Measurements from ENCODE around the gene UPK3BL2.
"Not testable (repeated sequence)": the region's sequence is repeated elsewhere in the genome, so short reads cannot be mapped to it uniquely, and the experiment has no call there.

The UPK3BL2 gene, protein sequence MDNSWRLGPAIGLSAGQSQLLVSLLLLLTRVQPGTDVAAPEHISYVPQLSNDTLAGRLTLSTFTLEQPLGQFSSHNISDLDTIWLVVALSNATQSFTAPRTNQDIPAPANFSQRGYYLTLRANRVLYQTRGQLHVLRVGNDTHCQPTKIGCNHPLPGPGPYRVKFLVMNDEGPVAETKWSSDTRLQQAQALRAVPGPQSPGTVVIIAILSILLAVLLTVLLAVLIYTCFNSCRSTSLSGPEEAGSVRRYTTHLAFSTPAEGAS

DNA sequence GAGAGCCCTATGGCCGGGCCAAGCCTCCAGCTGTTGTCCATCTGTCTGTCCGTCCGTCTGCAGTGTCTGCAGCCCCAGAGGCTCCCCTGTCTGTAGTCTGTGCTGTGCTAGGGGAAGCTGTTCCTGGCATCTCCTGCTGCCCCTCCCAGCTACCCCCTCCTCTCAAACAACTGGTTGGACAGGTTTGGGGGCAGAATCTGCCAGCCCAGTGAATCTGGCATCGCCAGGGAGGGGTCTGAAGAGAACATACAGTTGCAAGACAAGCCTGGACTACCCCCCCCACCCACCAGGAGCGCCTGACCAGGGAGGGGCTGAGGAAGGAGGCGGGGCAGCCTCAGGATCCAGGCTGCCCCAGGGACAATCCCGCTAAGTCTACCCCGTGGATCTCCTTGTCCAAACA, at the start of gene UPK3BL2:
TSS of gene UPK3BL2 (minus strand) at position 101 of the 400 bp plus-strand sequence. CDS start at position 41, 60 bp downstream.
- DNase-seq (ENCODE audit: low read depth); H3K4me3 ChIP-seq (ENCODE audit: low read depth, low read length): not testable (repeated sequence)

DNA sequence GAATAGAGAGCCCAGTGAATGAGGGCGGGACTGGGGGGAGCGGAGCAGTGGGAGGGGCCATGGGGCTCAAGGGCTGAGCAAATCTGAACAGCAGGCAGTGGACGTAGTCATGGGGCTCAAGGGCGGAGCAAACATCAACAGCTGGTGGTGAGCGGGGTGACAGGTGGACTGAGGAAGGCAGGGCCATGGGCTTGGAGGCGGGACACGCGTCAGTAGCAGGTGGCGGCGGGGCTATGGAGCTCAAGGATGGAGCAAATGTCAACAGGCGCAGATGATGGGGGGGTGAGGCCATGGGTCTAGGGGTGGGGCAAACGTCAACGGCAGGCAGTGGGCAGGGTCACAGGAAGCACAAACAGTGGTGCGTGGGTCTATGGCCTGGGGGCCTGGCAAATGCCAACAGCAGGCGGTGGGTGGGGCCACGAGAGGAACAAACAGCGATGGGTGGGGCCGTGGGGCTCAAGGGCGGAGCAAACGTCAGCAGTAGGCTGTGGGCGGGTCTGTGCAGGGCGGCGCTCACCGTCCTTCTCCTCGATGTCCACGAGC, 49.1 kb upstream of the UPK3BL2 start:
- not testable (repeated sequence) for DNase-seq (ENCODE audit: low read depth); H3K4me3 ChIP-seq (ENCODE audit: low read depth, low read length)

- DNase-seq (ENCODE audit: low read depth); H3K4me3 ChIP-seq (ENCODE audit: low read depth, low read length): not testable (repeated sequence)
Observed at GRCh38 chr7:102589857-102590256, 46.4 kb upstream of the UPK3BL2 start.

GRCh38 chr7:102583495-102583894, 40.0 kb upstream of the UPK3BL2 start:
- DNase-seq (ENCODE audit: low read depth); H3K4me3 ChIP-seq (ENCODE audit: low read depth, low read length): not testable (repeated sequence)

GRCh38 chr7:102581722-102582121, 38.2 kb upstream of the UPK3BL2 start:
- not testable (repeated sequence) for H3K4me3 ChIP-seq (ENCODE audit: low read depth, low read length); DNase-seq (ENCODE audit: low read depth)

DNA sequence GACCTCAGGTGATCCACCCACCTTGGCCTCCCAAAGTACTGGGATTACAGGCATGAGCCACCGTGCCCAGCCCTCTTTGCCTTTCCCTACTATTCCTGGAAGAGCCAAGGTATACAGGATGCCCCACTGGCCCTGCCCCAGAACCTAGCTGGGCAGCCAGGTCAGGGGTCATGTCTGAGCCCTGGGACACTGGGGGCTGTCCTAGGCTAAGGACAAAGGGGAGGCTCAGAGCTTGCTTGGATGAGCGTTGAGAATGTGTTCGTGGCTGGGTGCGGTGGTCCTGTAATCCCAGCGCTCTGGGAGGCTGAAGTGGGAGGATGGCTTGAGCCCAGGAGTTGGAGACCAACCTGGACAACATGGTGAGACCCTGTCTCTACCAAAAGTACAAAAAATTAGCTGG, 35.0 kb upstream of the UPK3BL2 start:
- not testable (repeated sequence) for DNase-seq (ENCODE audit: low read depth); H3K4me3 ChIP-seq (ENCODE audit: low read depth, low read length)

- DNase-seq (ENCODE audit: low read depth); H3K4me3 ChIP-seq (ENCODE audit: low read depth, low read length): not testable (repeated sequence)
Observed at GRCh38 chr7:102577315-102578240, 34.1 kb upstream of the UPK3BL2 start.

- not testable (repeated sequence) for H3K4me3 ChIP-seq (ENCODE audit: low read depth, low read length); DNase-seq (ENCODE audit: low read depth)
Observed at GRCh38 chr7:102576363-102576762, 32.9 kb upstream of the UPK3BL2 start.

GRCh38 chr7:102574607-102575006, 31.1 kb upstream of the UPK3BL2 start:
- H3K4me3 ChIP-seq (ENCODE audit: low read depth, low read length); DNase-seq (ENCODE audit: low read depth): not testable (repeated sequence)

DNA sequence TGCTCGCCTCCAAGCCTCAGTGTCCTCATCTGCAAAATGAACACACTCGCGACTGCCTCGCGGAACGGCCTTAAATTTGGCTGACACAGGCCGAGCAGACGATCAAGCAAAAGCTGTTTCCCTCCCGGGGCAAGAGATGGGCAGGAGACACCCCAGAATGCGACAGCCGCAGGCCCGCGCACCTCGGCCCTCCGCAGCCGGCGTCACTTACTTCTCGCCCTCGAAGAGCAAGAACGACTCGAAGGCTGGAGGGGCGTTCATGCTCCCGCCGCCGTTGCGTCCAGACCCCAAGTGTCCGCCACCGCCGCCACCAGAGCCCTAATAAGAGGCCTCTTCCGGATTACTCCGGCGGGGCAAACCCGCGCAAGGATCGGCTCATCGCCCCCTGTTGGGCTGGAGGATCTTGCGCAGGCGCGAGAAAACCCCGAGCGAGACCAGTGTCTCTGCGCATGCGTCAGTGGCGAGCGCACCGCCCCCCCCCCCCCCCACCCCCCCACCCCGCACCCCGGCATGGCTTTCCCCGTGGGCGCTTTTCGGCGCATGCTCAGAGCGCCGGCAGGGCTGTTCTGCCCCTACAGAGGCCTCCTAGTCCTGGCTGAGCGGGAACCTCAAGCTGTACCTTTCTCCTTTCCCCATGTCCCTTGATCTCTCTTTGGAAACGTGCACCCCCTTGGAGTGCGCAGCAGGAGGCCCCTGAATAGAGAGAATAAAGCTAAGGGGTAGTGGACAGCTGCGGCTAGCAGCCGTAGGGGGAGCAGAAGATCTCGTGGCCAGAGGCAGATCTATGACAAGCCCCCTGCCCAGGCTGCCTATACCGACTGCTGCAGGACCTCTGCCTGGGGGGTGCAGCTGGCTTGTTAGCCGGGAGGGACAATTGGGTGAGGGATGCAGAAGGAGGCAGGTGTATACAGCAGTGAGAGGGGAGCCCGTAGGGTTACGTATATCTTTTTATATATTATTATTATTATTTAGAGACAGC, 29.1 kb upstream of the UPK3BL2 start, which contains the start of gene POLR2J3:
TSS of gene POLR2J3 (minus strand) at position 323 of the 979 bp plus-strand sequence. CDS start at position 261, 62 bp downstream.
- H3K4me3 ChIP-seq (ENCODE audit: low read depth, low read length), result peak within 1 kb of the TSS; percentile 83
- peak; percentile 97 for DNase-seq (ENCODE audit: low read depth)
- TF ChIP-seq CTCF (IDR thresholded peaks at IDR 0.05; ENCODE audit: insufficient read depth, low read depth, low read length, missing control alignments), result peak; percentile 59

GRCh38 chr7:102568620-102569019, 25.1 kb upstream of the UPK3BL2 start:
- H3K4me3 ChIP-seq (ENCODE audit: low read depth, low read length); DNase-seq (ENCODE audit: low read depth): not testable (repeated sequence)

DNA sequence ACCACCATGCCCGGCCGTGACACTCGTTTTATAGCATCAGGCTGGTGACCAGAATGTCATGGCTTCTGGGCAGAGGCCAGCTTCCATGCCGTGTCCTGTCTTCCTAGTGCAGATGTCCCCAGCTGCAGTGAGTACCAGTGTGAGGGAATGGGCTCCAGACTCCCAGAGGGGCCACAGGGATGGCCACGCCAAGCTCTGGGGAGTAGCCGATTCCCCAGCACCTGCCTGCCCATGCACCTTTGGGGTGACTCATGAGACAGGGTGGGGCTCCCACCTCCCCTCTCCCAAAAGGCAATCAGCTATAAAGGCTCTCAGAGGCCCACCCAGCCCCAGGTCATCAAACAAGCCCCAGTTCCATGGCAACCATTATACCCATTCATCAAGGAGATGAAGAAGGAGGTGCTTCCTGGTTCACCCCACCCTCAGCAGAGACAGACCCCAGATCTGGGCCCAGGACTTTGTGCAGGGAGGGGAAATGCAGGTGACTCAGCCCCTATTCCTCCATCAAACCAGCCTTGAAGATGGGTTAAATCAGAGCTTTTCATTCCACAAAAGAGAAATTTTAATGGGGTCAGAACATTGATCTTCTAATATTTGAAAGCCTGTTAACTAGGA, 7.4 kb upstream of the UPK3BL2 start, which contains the start of gene SPDYE2:
TSS of gene SPDYE2 (plus strand) at position 419 of the 615 bp plus-strand sequence. CDS start 2,030 bp downstream, outside the sequence.
- not testable (repeated sequence) for H3K4me3 ChIP-seq (ENCODE audit: low read depth, low read length); DNase-seq (ENCODE audit: low read depth)

GRCh38 chr7:102546353-102546752, 2.9 kb upstream of the UPK3BL2 start:
- DNase-seq (ENCODE audit: low read depth); H3K4me3 ChIP-seq (ENCODE audit: low read depth, low read length): not testable (repeated sequence)

GRCh38 chr7:102545288-102545687, 1.8 kb upstream of the UPK3BL2 start:
- H3K4me3 ChIP-seq (ENCODE audit: low read depth, low read length); DNase-seq (ENCODE audit: low read depth): not testable (repeated sequence)

- not testable (repeated sequence) for DNase-seq (ENCODE audit: low read depth); H3K4me3 ChIP-seq (ENCODE audit: low read depth, low read length)
Observed at GRCh38 chr7:102544372-102544771, 876 bp upstream of the UPK3BL2 start.

GRCh38 chr7:102542771-102543170, 725 bp downstream of the UPK3BL2 start:
- not testable (repeated sequence) for DNase-seq (ENCODE audit: low read depth); H3K4me3 ChIP-seq (ENCODE audit: low read depth, low read length)
